ELR (cell line): ENCODE results near the gene CEACAM1.
"Not testable (repeated sequence)": the region's sequence is repeated elsewhere in the genome, so short reads cannot be mapped to it uniquely, and the experiment has no call there.

Experiments
- DNase-seq: peaks from one replicate; pipeline ENCODE4 v3.0.0-alpha.2; 2015; ENCODE audit warnings: low read depth

The CEACAM1 gene

GRCh38 chr19:42512130-42512636 lies 16.1 kb downstream of the CEACAM1 start:
- DNase-seq = no peak

- no peak for DNase-seq
Measured at GRCh38 chr19:42511340-42511739, 16.9 kb downstream of the CEACAM1 start.

- no peak for DNase-seq
Measured at GRCh38 chr19:42508892-42509444, 19.3 kb downstream of the CEACAM1 start.

GRCh38 chr19:42505066-42505465 lies 23.2 kb downstream of the CEACAM1 start:
- no peak for DNase-seq

GRCh38 chr19:42501733-42502132 lies 26.5 kb downstream of the CEACAM1 start:
- DNase-seq = no peak

GRCh38 chr19:42501243-42501642 lies 27.0 kb downstream of the CEACAM1 start:
- not testable (repeated sequence) for DNase-seq

- no peak for DNase-seq
Measured at GRCh38 chr19:42498169-42498757, 30.0 kb downstream of the CEACAM1 start.

GRCh38 chr19:42497492-42498168 lies 30.7 kb downstream of the CEACAM1 start:
- no peak for DNase-seq

- no peak for DNase-seq
Measured at GRCh38 chr19:42496460-42497133, 31.7 kb downstream of the CEACAM1 start.

GRCh38 chr19:42495663-42496062 lies 32.6 kb downstream of the CEACAM1 start:
- no peak for DNase-seq

GRCh38 chr19:42494321-42494720 lies 34.0 kb downstream of the CEACAM1 start:
- DNase-seq = no peak

- no peak for DNase-seq
Measured at GRCh38 chr19:42488783-42489521, 39.3 kb downstream of the CEACAM1 start.

- no peak for DNase-seq
Measured at GRCh38 chr19:42487798-42488178, 40.5 kb downstream of the CEACAM1 start.

- no peak for DNase-seq
Measured at GRCh38 chr19:42487032-42487797, 41.1 kb downstream of the CEACAM1 start.

- not testable (repeated sequence) for DNase-seq
Measured at GRCh38 chr19:42485036-42485435, 43.2 kb downstream of the CEACAM1 start.

GRCh38 chr19:42480335-42481095 lies 47.8 kb downstream of the CEACAM1 start:
- peak; percentile 73 for DNase-seq

- DNase-seq = no peak
Measured at GRCh38 chr19:42479736-42480135, 48.5 kb downstream of the CEACAM1 start.

GRCh38 chr19:42478765-42479311 lies 49.4 kb downstream of the CEACAM1 start:
- DNase-seq = no peak

- DNase-seq = no peak
Measured at GRCh38 chr19:42477933-42478332, 50.3 kb downstream of the CEACAM1 start.

GRCh38 chr19:42477117-42477516 lies 51.2 kb downstream of the CEACAM1 start:
- DNase-seq = no peak
